ENCODE measurements around the gene ABAT. TPM values are rescaled to one million over a fixed set of nuclear protein-coding genes. Genes with fewer than 3 reads are reported as not detected.

ABAT gene
- total RNA-seq, 6 experiments from 2014 or later, result 160 to 378 (median 305) TPM

DNA sequence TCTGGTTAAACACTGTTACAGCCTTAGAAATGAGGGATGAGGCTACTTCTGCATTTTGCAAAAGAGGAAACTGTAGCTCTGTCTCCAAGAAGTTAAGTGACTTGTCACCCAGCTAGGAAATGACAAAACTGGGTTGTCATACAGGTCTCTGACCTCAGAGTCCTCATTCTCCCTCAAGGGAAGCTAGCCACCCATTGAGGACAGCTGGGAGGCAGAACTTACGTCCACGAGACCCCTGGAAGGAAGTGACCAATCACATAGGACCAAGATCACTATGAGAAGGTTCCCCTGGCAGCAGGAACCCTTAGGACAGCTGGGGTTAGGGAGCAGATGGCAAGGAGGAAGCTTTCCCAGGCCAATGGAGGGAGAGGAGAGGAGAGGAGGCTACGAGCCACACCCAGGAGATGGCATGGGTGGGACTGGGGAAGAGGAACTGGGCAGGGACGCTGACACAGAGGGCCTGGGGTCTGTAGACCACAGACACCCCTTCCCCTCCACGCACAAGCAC lies 41.7 kb upstream of the ABAT start:
- Histone ChIP-seq H3K4me3 (no peak overlapping the region), H3K36me3 (peaks cover 4 to 77% (median 24%) of the 10 kb centered on the region in 4 donors), H3K27ac (peak overlapping the region; percentile 21 to 51 (median 47)), H3K4me1 (no peaks in the 10 kb centered on the region), H3K27me3 (no peaks in the 10 kb centered on the region), H3K9me3 (no peaks in the 10 kb centered on the region)
- no peak for TF ChIP-seq POLR2A (IDR thresholded peaks at IDR 0.05)
- TF ChIP-seq, protein P1, sequence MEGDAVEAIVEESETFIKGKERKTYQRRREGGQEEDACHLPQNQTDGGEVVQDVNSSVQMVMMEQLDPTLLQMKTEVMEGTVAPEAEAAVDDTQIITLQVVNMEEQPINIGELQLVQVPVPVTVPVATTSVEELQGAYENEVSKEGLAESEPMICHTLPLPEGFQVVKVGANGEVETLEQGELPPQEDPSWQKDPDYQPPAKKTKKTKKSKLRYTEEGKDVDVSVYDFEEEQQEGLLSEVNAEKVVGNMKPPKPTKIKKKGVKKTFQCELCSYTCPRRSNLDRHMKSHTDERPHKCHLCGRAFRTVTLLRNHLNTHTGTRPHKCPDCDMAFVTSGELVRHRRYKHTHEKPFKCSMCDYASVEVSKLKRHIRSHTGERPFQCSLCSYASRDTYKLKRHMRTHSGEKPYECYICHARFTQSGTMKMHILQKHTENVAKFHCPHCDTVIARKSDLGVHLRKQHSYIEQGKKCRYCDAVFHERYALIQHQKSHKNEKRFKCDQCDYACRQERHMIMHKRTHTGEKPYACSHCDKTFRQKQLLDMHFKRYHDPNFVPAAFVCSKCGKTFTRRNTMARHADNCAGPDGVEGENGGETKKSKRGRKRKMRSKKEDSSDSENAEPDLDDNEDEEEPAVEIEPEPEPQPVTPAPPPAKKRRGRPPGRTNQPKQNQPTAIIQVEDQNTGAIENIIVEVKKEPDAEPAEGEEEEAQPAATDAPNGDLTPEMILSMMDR (IDR thresholded peaks at IDR 0.05), result no peak
- ATAC-seq (peak; percentile 66 to 83 (median 76)), DNase-seq (peak in 2 of 3 donors; percentile 51 to 64)
- intact Hi-C loops (cut with DNase I), result loop anchor here in 1 of 2 donors (10.0 kb wide), 1 partner anchor 58 kb away; no protein-coding TSS in a partner anchor
- 63% methylated on average over 4 of the region's 5 CpGs for WGBS (ENCODE audit: insufficient coverage, low coverage, low lambda C conversion rate, missing lambda C conversion rate)

DNA sequence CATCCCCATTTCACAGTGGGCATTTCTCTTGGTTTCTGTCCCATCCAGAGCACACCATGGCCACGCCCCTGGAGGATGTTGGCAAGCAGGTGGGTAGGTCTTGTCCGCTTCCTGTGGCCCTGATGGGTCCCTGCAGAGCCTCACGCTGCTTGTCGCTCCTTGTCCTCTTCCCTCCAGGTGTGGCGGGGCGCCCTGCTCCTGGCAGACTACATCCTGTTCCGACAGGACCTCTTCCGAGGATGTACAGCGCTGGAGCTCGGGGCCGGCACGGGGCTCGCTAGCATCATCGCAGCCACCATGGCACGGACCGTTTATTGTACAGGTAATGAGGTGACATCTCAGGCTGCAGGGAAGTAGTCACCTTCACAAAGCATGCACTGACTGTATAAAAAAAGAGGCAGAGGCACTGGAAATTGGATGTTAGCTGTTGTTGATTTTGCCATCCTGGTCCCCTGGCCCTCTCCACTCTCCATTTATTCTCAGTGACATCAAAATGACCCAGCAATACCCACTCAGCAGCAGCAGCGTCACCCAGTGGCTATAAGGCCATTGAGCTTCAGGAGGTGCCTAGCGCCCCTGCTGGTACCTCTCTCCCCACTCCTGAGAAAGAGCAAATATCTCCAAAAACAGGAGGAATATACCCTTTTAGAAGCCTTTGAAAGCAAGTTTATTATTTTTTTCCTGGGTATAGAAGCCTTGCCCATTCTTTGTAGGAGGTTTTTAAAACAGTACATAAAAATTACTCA lies 39.3 kb upstream of the ABAT start:
- no peak overlapping the region for H3K27ac ChIP-seq
- H3K4me3 ChIP-seq, result no peak overlapping the region
- ATAC-seq (no peak), DNase-seq (no peak)
- H3K27me3 ChIP-seq, result no peaks in the 10 kb centered on the region
- no peaks in the 10 kb centered on the region for H3K4me1 ChIP-seq
- H3K9me3 ChIP-seq, result no peaks in the 10 kb centered on the region
- intact Hi-C loops (cut with DNase I), result loop anchor here in 1 of 2 donors (10.0 kb wide), 1 partner anchor 60 kb away; no protein-coding TSS in a partner anchor
- WGBS (ENCODE audit: insufficient coverage, low coverage, low lambda C conversion rate, missing lambda C conversion rate), result 84% methylated on average over 8 of the region's 18 CpGs
- TF ChIP-seq, protein P1 (IDR thresholded peaks at IDR 0.05), result no peak
- no peak for TF ChIP-seq POLR2A (IDR thresholded peaks at IDR 0.05)
- H3K36me3 ChIP-seq, result peaks cover 5 to 71% (median 22%) of the 10 kb centered on the region in 4 donors

DNA sequence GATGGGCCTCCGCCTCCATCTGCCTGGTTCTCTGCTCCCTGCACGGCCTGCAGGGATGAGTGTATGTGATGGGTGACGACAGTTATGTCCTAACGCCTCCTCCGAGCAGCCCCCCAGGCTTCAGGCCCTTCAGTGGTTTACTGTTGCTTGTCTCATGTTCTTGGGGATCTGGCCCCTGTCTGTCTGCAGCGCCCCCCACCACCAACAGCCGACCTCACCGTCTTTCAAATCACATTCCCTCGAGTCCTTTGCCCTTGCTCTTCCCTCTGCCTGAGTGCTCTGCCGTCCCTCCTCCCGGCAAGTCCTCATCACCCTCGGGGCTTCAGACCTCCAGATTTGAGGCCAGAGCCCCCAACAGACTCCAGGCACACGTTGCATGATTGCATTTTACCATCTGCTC lies 34.7 kb upstream of the ABAT start:
- TF ChIP-seq, protein P1 (IDR thresholded peaks at IDR 0.05), result no peak
- TF ChIP-seq POLR2A (IDR thresholded peaks at IDR 0.05), result no peak
- DNase-seq, result no peak
- intact Hi-C loops (cut with DNase I), result loop anchor here in 1 of 2 donors (10.0 kb wide), 1 partner anchor 65 kb away; no protein-coding TSS in a partner anchor
- no peaks in the 10 kb centered on the region for H3K9me3 ChIP-seq
- no peak overlapping the region for H3K4me3 ChIP-seq
- 92% methylated on average over 8 of the region's 13 CpGs for WGBS (ENCODE audit: insufficient coverage, low coverage, low lambda C conversion rate, missing lambda C conversion rate)
- no peaks in the 10 kb centered on the region for H3K4me1 ChIP-seq
- H3K27me3 ChIP-seq, result no peaks in the 10 kb centered on the region
- H3K36me3 ChIP-seq, result peaks cover 5 to 80% (median 35%) of the 10 kb centered on the region in 4 donors
- no peak overlapping the region for H3K27ac ChIP-seq
- no peak for ATAC-seq

DNA sequence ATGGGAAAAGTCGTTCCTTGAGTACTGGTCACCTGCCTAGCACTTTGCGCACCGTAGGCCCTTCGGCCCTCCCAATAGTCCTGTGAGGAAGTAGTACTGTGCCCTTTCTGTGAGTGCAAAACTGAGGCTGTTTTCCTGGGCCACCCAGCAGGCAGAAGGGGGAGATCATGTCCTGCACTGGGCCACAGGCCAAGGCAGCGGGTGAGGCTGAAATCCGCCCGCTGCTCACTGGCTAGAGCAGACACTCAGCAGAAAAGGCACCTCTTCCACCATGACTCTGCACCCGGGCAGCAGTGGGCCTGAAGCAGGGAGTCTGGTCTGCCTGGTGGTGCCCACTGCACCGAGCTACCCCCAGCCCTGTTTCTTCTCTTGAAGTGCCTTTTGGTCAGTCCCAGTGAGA lies 32.7 kb upstream of the ABAT start:
- TF ChIP-seq POLR2A (IDR thresholded peaks at IDR 0.05), result no peak
- TF ChIP-seq, protein P1 (IDR thresholded peaks at IDR 0.05), result no peak
- intact Hi-C loops (cut with DNase I), result no loop called here
- 56% methylated on average over 5 of the region's 9 CpGs for WGBS (ENCODE audit: insufficient coverage, low coverage, low lambda C conversion rate, missing lambda C conversion rate)
- peaks cover 0 to 77% (median 34%) of the 10 kb centered on the region in 4 donors for H3K36me3 ChIP-seq
- DNase-seq (no peak), ATAC-seq (peak; percentile 27 to 62 (median 41))
- no peak overlapping the region for H3K4me3 ChIP-seq
- no peaks in the 10 kb centered on the region for H3K4me1 ChIP-seq
- no peaks in the 10 kb centered on the region for H3K9me3 ChIP-seq
- no peaks in the 10 kb centered on the region for H3K27me3 ChIP-seq
- no peak overlapping the region for H3K27ac ChIP-seq

Data from right lobe of liver (tissue), 6 donors.